ENCODE measurements around the gene MCC. TPM values are rescaled to one million over a fixed set of nuclear protein-coding genes. Genes with fewer than 3 reads are reported as not detected.
A peak's percentile ranks its signal among the peaks of the same experiment; 100 is the strongest.

The MCC gene
- total RNA-seq, 2 donors from 2014 or later: 7.5 to 9.9 TPM

- 74 to 78% methylated on average over 7 of the region's 7 CpGs for WGBS, 2 donors
- Histone ChIP-seq H3K27me3 (no peaks in the 10 kb centered on the region), H3K9me3 (no peaks in the 10 kb centered on the region), H3K36me3 (replicated peaks in 1 of 2; ENCODE audit: insufficient read depth in 1 of 2, low read depth in 2 of 2) (no peaks in the 10 kb centered on the region), H3K4me3 (no peak overlapping the region), H3K4me1 (no peaks in the 10 kb centered on the region), H3K27ac (no peak overlapping the region)
- DNase-seq (peak; percentile 11 to 27 (median 18)), ATAC-seq (no peak)
- intact Hi-C loops (cut with DNase I): no loop called here
- TF ChIP-seq POLR2A (IDR thresholded peaks at IDR 0.05): no peak
- TF ChIP-seq, protein P1, sequence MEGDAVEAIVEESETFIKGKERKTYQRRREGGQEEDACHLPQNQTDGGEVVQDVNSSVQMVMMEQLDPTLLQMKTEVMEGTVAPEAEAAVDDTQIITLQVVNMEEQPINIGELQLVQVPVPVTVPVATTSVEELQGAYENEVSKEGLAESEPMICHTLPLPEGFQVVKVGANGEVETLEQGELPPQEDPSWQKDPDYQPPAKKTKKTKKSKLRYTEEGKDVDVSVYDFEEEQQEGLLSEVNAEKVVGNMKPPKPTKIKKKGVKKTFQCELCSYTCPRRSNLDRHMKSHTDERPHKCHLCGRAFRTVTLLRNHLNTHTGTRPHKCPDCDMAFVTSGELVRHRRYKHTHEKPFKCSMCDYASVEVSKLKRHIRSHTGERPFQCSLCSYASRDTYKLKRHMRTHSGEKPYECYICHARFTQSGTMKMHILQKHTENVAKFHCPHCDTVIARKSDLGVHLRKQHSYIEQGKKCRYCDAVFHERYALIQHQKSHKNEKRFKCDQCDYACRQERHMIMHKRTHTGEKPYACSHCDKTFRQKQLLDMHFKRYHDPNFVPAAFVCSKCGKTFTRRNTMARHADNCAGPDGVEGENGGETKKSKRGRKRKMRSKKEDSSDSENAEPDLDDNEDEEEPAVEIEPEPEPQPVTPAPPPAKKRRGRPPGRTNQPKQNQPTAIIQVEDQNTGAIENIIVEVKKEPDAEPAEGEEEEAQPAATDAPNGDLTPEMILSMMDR (IDR thresholded peaks at IDR 0.05): no peak
Observed at GRCh38 chr5:113204525-113205161, 283.6 kb downstream of the MCC start.

DNA sequence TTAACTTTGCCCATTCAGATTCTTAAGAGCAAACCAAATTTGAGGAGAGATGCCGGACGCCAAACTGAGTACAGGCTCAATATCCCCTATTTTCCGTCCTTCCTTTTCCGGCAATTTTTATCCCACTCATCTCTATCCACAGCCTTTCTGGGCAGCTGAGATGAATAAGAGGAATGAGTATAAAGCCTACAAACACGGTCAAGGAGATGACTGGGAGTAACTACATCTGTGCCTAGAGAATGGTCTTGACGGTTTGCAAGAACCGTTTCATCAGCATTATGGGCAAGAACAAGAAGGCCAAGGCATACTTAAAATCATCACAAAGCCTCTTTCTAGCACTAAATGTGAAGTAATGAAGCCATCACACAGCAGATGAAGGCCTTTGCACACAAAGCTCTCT lies 284.3 kb downstream of the MCC start:
- 88 to 89% methylated on average over 7 of the region's 7 CpGs for WGBS, 2 donors
- no peaks in the 10 kb centered on the region for H3K27me3 ChIP-seq
- H3K9me3 ChIP-seq: no peaks in the 10 kb centered on the region
- no peak overlapping the region for H3K4me3 ChIP-seq
- TF ChIP-seq POLR2A (IDR thresholded peaks at IDR 0.05): no peak
- TF ChIP-seq, protein P1 (IDR thresholded peaks at IDR 0.05): no peak
- DNase-seq (no peak), ATAC-seq (no peak)
- no peaks in the 10 kb centered on the region for H3K4me1 ChIP-seq
- H3K36me3 ChIP-seq (replicated peaks in 1 of 2; ENCODE audit: insufficient read depth in 1 of 2, low read depth in 2 of 2): no peaks in the 10 kb centered on the region
- intact Hi-C loops (cut with DNase I): no loop called here
- no peak overlapping the region for H3K27ac ChIP-seq

DNA sequence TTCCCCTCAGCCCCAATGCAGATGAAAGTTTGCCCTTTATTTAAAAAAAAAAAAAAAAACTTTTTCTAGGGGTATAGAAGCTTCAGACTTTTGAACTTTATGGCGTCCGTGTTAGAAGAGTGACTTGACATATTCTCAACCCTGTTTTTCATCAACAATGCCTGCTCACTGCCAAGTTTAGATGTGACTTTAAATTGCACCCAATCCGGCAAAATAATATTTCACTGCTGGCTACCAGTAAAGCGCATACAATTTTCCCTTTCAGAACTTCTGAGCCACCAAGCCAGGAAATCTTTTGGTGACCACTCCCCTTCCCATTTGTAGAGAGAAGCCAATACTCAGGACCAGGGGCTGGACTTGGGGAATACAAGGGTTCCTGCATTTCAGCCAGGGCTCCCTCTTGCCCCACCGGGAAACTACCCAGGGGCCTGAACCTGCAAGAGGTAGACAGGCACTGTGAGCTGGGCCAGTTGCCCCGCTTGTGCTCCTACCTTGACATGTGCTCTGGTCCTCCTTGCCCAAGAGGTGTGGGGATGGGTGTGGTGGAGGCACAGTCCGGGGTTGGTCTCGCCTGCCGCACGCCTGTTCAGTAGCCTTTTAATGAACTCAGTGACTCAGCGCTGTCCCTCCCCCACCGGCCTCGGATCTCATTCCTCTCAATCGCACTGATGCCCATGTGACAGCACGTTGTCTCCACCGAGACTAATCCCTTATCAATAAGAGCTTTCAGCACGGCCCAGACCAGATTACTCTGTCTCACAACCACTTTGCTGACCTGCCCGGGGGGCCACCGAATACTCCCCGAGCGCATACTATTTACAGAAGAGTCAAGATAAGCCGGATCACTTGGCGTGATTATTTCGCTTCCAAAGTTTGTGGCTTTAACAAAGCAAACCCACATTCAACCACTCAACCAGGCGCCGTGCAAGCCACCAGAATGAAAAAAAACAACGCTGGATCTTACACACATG lies 285.2 kb downstream of the MCC start:
- TF ChIP-seq POLR2A (IDR thresholded peaks at IDR 0.05): no peak
- TF ChIP-seq, protein P1 (IDR thresholded peaks at IDR 0.05): no peak
- ATAC-seq: peak; percentile 51
- intact Hi-C loops (cut with DNase I): no loop called here
- Histone ChIP-seq H3K27me3 (no peaks in the 10 kb centered on the region), H3K36me3 (replicated peaks in 1 of 2; ENCODE audit: insufficient read depth in 1 of 2, low read depth in 2 of 2) (no peaks in the 10 kb centered on the region), H3K4me3 (no peak overlapping the region), H3K27ac (no peak overlapping the region), H3K9me3 (no peaks in the 10 kb centered on the region), H3K4me1 (no peaks in the 10 kb centered on the region)
- DNase-seq: peak in 3 of 4 donors; percentile 11 to 47 (median 13)
- 46% methylated on average over 21 to 27 of the region's 27 CpGs for WGBS, 2 donors

GRCh38 chr5:113202287-113202686 lies 286.0 kb downstream of the MCC start:
- TF ChIP-seq, protein P1 (IDR thresholded peaks at IDR 0.05): no peak
- no peak for TF ChIP-seq POLR2A (IDR thresholded peaks at IDR 0.05)
- intact Hi-C loops (cut with DNase I): no loop called here
- H3K27me3 ChIP-seq: no peaks in the 10 kb centered on the region
- no peak for ATAC-seq
- H3K36me3 ChIP-seq (replicated peaks in 1 of 2; ENCODE audit: insufficient read depth in 1 of 2, low read depth in 2 of 2): no peaks in the 10 kb centered on the region
- H3K27ac ChIP-seq: no peak overlapping the region
- 79 to 85% methylated on average over 8 of the region's 8 CpGs for WGBS, 2 donors
- no peaks in the 10 kb centered on the region for H3K9me3 ChIP-seq
- DNase-seq: no peak
- no peaks in the 10 kb centered on the region for H3K4me1 ChIP-seq
- no peak overlapping the region for H3K4me3 ChIP-seq
